ENCODE measurements around the gene CLDN16.

DNA sequence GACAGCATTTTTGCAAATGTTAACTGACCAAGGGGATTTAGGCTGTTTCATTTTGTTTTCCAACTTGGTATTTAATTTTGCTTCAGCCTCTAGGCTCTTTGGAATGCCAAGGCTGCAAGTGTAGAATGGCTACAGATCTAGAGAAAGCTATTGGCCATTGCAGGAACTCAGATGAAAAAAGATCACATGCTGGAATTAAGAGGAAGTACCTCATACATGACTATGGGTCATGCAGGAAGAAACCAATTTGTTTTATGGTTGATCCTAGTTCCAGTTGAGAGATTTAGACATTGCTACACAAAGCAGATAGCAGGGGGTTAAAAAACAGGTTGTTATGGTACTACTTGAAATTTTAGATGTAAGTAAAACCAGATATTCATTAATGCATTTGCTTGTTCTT, 12.7 kb upstream of the CLDN16 start:
- TF ChIP-seq POLR2A (IDR thresholded peaks at IDR 0.05; ENCODE audit: low read depth, low read length) (no peak), TAF1 (IDR thresholded peaks at IDR 0.05; ENCODE audit: low read depth, low read length) (no peak), POLR2AphosphoS5 (IDR thresholded peaks at IDR 0.05; ENCODE audit: low read depth, low read length) (no peak), SPI1 (IDR thresholded peaks at IDR 0.05; ENCODE audit: low read depth, low read length) (no peak), PAX5 (IDR thresholded peaks at IDR 0.05; ENCODE audit: insufficient read depth, low read length, severe bottlenecking) (no peak)

All from GM12891 (cell line).